ENCODE data around the gene TSHZ1.

The TSHZ1 gene

GRCh38 chr18:75241705-75242104, 31.1 kb downstream of the TSHZ1 start:
- TF ChIP-seq CTCF (IDR thresholded peaks at IDR 0.05; ENCODE audit: low read depth, low read length): no peak

GRCh38 chr18:75244351-75245313, 34.0 kb downstream of the TSHZ1 start:
- no peak for DNase-seq (ENCODE audit: extremely low read depth, low read depth)
- TF ChIP-seq CTCF (IDR thresholded peaks at IDR 0.05; ENCODE audit: low read depth, low read length): no peak

More at GRCh38 chr18:75241705-75242104, 31.1 kb downstream of the TSHZ1 start:
- no peak for DNase-seq (ENCODE audit: extremely low read depth, low read depth)

GRCh38 chr18:75246721-75247610, 36.4 kb downstream of the TSHZ1 start:
- DNase-seq (ENCODE audit: extremely low read depth, low read depth): peak; percentile 49

GRCh38 chr18:75247611-75248421, 37.2 kb downstream of the TSHZ1 start:
- no peak for TF ChIP-seq CTCF (IDR thresholded peaks at IDR 0.05; ENCODE audit: low read depth, low read length)
- no peak for DNase-seq (ENCODE audit: extremely low read depth, low read depth)

More at GRCh38 chr18:75246721-75247610, 36.4 kb downstream of the TSHZ1 start:
- no peak for TF ChIP-seq CTCF (IDR thresholded peaks at IDR 0.05; ENCODE audit: low read depth, low read length)

- no peak for DNase-seq (ENCODE audit: extremely low read depth, low read depth)
- no peak for TF ChIP-seq CTCF (IDR thresholded peaks at IDR 0.05; ENCODE audit: low read depth, low read length)
These were observed 38.0 kb downstream of the TSHZ1 start for GRCh38 chr18:75248426-75249174.

- no peak for TF ChIP-seq CTCF (IDR thresholded peaks at IDR 0.05; ENCODE audit: low read depth, low read length)
- no peak for DNase-seq (ENCODE audit: extremely low read depth, low read depth)
These were observed 38.5 kb downstream of the TSHZ1 start for GRCh38 chr18:75249175-75249518.
